ENCODE data around the gene MAP3K7. TPM values are rescaled to one million over a fixed set of nuclear protein-coding genes. Genes with fewer than 3 reads are reported as not detected.

Gene MAP3K7
- total and polyA plus RNA-seq, 2 of the 13 experiments (the other 11 are each of a cell fraction or from before 2014, with no cell fraction given), result 24.1 to 24.4 TPM

DNA sequence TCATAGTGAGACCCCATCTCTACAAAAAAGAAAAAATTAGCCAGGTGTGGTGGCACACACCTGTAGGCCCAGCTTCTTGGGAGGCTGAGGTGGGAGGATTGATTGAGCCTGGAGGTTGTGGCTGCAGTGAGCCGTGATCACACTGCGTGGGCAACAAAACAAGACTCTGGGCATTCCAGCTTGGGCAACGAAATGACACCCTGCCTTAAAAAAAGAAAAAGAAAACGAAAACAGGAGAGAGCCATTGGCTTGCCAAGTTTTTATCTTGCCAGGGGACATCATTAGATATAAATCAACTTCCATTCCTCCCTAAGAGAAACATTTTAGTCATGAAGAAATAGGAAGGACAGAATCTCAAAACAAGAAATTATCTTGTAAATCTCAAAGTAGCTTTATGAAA lies 109.5 kb downstream of the MAP3K7 start (continued):
- TF ChIP-seq, protein P1, sequence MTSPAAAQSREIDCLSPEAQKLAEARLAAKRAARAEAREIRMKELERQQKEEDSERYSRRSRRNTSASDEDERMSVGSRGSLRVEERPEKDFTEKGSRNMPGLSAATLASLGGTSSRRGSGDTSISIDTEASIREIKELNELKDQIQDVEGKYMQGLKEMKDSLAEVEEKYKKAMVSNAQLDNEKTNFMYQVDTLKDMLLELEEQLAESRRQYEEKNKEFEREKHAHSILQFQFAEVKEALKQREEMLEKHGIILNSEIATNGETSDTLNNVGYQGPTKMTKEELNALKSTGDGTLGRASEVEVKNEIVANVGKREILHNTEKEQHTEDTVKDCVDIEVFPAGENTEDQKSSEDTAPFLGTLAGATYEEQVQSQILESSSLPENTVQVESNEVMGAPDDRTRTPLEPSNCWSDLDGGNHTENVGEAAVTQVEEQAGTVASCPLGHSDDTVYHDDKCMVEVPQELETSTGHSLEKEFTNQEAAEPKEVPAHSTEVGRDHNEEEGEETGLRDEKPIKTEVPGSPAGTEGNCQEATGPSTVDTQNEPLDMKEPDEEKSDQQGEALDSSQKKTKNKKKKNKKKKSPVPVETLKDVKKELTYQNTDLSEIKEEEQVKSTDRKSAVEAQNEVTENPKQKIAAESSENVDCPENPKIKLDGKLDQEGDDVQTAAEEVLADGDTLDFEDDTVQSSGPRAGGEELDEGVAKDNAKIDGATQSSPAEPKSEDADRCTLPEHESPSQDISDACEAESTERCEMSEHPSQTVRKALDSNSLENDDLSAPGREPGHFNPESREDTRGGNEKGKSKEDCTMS (CRISPR knock-in tag; conservative IDR thresholded peaks at IDR 0.05), result no peak
- TF ChIP-seq MLLT10 (CRISPR knock-in tag; IDR thresholded peaks at IDR 0.05), result no peak
- TF ChIP-seq ARHGAP35 (CRISPR knock-in tag; IDR thresholded peaks at IDR 0.05; ENCODE audit: borderline replicate concordance), result no peak
- TF ChIP-seq, protein P2, sequence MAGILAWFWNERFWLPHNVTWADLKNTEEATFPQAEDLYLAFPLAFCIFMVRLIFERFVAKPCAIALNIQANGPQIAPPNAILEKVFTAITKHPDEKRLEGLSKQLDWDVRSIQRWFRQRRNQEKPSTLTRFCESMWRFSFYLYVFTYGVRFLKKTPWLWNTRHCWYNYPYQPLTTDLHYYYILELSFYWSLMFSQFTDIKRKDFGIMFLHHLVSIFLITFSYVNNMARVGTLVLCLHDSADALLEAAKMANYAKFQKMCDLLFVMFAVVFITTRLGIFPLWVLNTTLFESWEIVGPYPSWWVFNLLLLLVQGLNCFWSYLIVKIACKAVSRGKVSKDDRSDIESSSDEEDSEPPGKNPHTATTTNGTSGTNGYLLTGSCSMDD (CRISPR knock-in tag; IDR thresholded peaks at IDR 0.05), result no peak
- TF ChIP-seq, protein P3, sequence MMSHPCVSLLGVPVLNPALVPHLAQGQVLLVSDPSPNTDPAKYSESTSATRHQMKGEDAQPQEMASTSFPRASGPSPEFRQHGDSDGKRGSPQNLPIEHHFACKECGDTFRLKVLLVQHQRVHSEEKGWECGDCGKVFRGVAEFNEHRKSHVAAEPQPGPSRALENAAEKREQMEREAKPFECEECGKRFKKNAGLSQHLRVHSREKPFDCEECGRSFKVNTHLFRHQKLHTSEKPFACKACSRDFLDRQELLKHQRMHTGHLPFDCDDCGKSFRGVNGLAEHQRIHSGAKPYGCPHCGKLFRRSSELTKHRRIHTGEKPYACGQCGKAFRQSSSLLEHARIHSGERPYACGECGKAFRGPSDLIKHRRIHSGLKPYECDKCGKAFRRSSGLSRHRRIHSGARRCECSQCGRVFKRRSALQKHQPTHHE (CRISPR knock-in tag; IDR thresholded peaks at IDR 0.05; ENCODE audit: borderline replicate concordance), result no peak
- no peak for TF ChIP-seq ZNF253 (CRISPR knock-in tag; IDR thresholded peaks at IDR 0.05; ENCODE audit: borderline replicate concordance)
- TF ChIP-seq MEIS2 (CRISPR knock-in tag; IDR thresholded peaks at IDR 0.05), result no peak
- no peak for TF ChIP-seq TBL1XR1 (IDR thresholded peaks at IDR 0.05; ENCODE audit: borderline replicate concordance, low read length, partially characterized antibody)
- no peak for TF ChIP-seq ZNF432 (CRISPR knock-in tag; IDR thresholded peaks at IDR 0.05; ENCODE audit: borderline replicate concordance)
- no peak for TF ChIP-seq ZNF792 (CRISPR knock-in tag; IDR thresholded peaks at IDR 0.05)
- no peak for TF ChIP-seq PHF5A (CRISPR knock-in tag; IDR thresholded peaks at IDR 0.05; ENCODE audit: low read depth, unreplicated experiment)
- no peak for TF ChIP-seq ZNF776 (CRISPR knock-in tag; IDR thresholded peaks at IDR 0.05)
- no peak for TF ChIP-seq XRCC5 (optimal IDR thresholded peaks at IDR 0.05; ENCODE audit: low read length)
- no peak for TF ChIP-seq ZNF124 (CRISPR knock-in tag; IDR thresholded peaks at IDR 0.05)
- no peak for TF ChIP-seq SMC3 (IDR thresholded peaks at IDR 0.05; ENCODE audit: low read length)
- TF ChIP-seq ELF3 (CRISPR knock-in tag; IDR thresholded peaks at IDR 0.05), result no peak
